Calu3 (cell line): ENCODE data around the gene SLC47A1. TPM values are rescaled to one million over a fixed set of nuclear protein-coding genes. Genes with fewer than 3 reads are reported as not detected.
A peak's percentile ranks its signal among the peaks of the same experiment; 100 is the strongest.

ENCODE experiments used
- BruUV-seq: library from RNA; stranded (reverse); fragments of 400-500 nt; replicated peaks from 2 replicates; lab custom pipeline; 2021; lab: Mats Ljungman, UMichigan
- CTCF ChIA-PET: fragments of 300-600 bp; sonication (Branson Sonifier 250); formaldehyde crosslinking; loops from one replicate; lab custom pipeline; 2022; ENCODE audit warnings: antibody characterized with exemption; lab: Charles Lee
- DNase-seq: peaks from one replicate; pipeline ENCODE4 v3.0.0; 2022
- H3K27ac Mint-ChIP-seq: one replicate; pipeline ENCODE4 v1.8.0; 2022; ENCODE audit warnings: mixed read lengths; ENCODE audit not compliant: unreplicated experiment
- H3K27me3 Mint-ChIP-seq: one replicate; pipeline ENCODE4 v1.8.0; 2022; ENCODE audit warnings: mixed read lengths; ENCODE audit not compliant: unreplicated experiment
- H3K36me3 Mint-ChIP-seq: one replicate; pipeline ENCODE4 v1.8.0; 2022; ENCODE audit warnings: mild to moderate bottlenecking, moderate library complexity, mixed read lengths; ENCODE audit not compliant: insufficient read depth, unreplicated experiment
- H3K4me1 Mint-ChIP-seq: one replicate; pipeline ENCODE4 v1.8.0; 2022; ENCODE audit warnings: mild to moderate bottlenecking, low read depth, mixed read lengths; ENCODE audit not compliant: unreplicated experiment
- H3K4me3 Mint-ChIP-seq: one replicate; pipeline ENCODE4 v1.8.0; 2022; ENCODE audit warnings: mild to moderate bottlenecking, low read depth, moderate library complexity, mixed read lengths; ENCODE audit not compliant: unreplicated experiment
- H3K9me3 Mint-ChIP-seq: one replicate; pipeline ENCODE4 v1.8.0; 2022; ENCODE audit warnings: low read depth, mixed read lengths; ENCODE audit not compliant: unreplicated experiment
- CTCF ChIP-seq: fragments of 200-600 bp; IDR thresholded peaks from one replicate; pipeline ENCODE4 v1.8.0; 2022; ENCODE audit warnings: antibody characterized with exemption; ENCODE audit not compliant: unreplicated experiment
- intact Hi-C: fragments of 100-400 bp; cut with micrococcal nuclease; formaldehyde crosslinking; loops from one replicate; pipeline ENCODE4 v1.10.0; 2022; ENCODE audit not compliant: unreplicated experiment
- total RNA-seq: library from RNA; stranded (reverse); gene quantifications from 2 replicates; pipeline ENCODE4 v1.2.3, GENCODE V29; 2022

The SLC47A1 gene
- total RNA-seq, 1 experiment from 2014 or later = not detected

GRCh38 chr17:19544366-19544765, 10.7 kb downstream of the SLC47A1 start:
- DNase-seq = no peak
- H3K4me1 Mint-ChIP-seq = peaks cover 5% of the 10 kb centered on the region
- intact Hi-C loops = no loop called here
- H3K27ac Mint-ChIP-seq = no peak overlapping the region
- H3K36me3 Mint-ChIP-seq = no peaks in the 10 kb centered on the region
- no peaks in the 10 kb centered on the region for H3K27me3 Mint-ChIP-seq
- no peak for TF ChIP-seq CTCF
- H3K4me3 Mint-ChIP-seq = no peak overlapping the region
- CTCF ChIA-PET = no interaction called here
- no peaks in the 10 kb centered on the region for H3K9me3 Mint-ChIP-seq
- BruUV-seq = no TSS peak

GRCh38 chr17:19546289-19547065, 12.8 kb downstream of the SLC47A1 start:
- no peaks in the 10 kb centered on the region for H3K27me3 Mint-ChIP-seq
- no peaks in the 10 kb centered on the region for H3K36me3 Mint-ChIP-seq
- H3K4me3 Mint-ChIP-seq = no peak overlapping the region
- peaks cover 5% of the 10 kb centered on the region for H3K4me1 Mint-ChIP-seq
- BruUV-seq = no TSS peak
- TF ChIP-seq CTCF = no peak
- intact Hi-C loops = no loop called here
- DNase-seq = peak; percentile 7
- CTCF ChIA-PET = no interaction called here
- H3K27ac Mint-ChIP-seq = no peak overlapping the region
- H3K9me3 Mint-ChIP-seq = no peaks in the 10 kb centered on the region

- CTCF ChIA-PET = no interaction called here
- peaks cover 32% of the 10 kb centered on the region for H3K27me3 Mint-ChIP-seq
- no peak for DNase-seq
- peaks cover 3% of the 10 kb centered on the region for H3K9me3 Mint-ChIP-seq
- no peak overlapping the region for H3K4me3 Mint-ChIP-seq
- no peaks in the 10 kb centered on the region for H3K36me3 Mint-ChIP-seq
- intact Hi-C loops = no loop called here
- H3K27ac Mint-ChIP-seq = no peak overlapping the region
- BruUV-seq = no TSS peak
- H3K4me1 Mint-ChIP-seq = peaks cover 5% of the 10 kb centered on the region
- TF ChIP-seq CTCF = no peak
Observed at GRCh38 chr17:19549746-19550623, 16.3 kb downstream of the SLC47A1 start.

- H3K4me3 Mint-ChIP-seq = no peak overlapping the region
- H3K4me1 Mint-ChIP-seq = peaks cover 5% of the 10 kb centered on the region
- TF ChIP-seq CTCF = no peak
- CTCF ChIA-PET = interaction anchor here (0.9 kb wide), 1 partner anchor 50 kb away, joined by 3 read pairs; no protein-coding TSS in a partner anchor
- H3K27ac Mint-ChIP-seq = no peak overlapping the region
- H3K36me3 Mint-ChIP-seq = no peaks in the 10 kb centered on the region
- H3K9me3 Mint-ChIP-seq = peaks cover 3% of the 10 kb centered on the region
- intact Hi-C loops = no loop called here
- H3K27me3 Mint-ChIP-seq = peaks cover 43% of the 10 kb centered on the region
- BruUV-seq = no TSS peak
- no peak for DNase-seq
Observed at GRCh38 chr17:19551165-19551564, 17.5 kb downstream of the SLC47A1 start.
